HG03565 (cell line): ENCODE data around the gene C3orf22.

Experiments
- ATAC-seq: cut with Tn5 transposase; IDR thresholded peaks from one replicate; pipeline ENCODE4 v1.9.1; 2021; ENCODE audit warnings: mild to moderate bottlenecking, moderate library complexity; ENCODE audit not compliant: unreplicated experiment

The C3orf22 gene

GRCh38 chr3:126557415-126557745 lies 1.4 kb downstream of the C3orf22 start:
- no peak for ATAC-seq

- no peak for ATAC-seq
Observed at GRCh38 chr3:126556637-126557414, 1.9 kb downstream of the C3orf22 start.

- no peak for ATAC-seq
Observed at GRCh38 chr3:126555795-126556636, 2.7 kb downstream of the C3orf22 start.

- no peak for ATAC-seq
Observed at GRCh38 chr3:126554560-126555525, 3.9 kb downstream of the C3orf22 start.

GRCh38 chr3:126553284-126554084 lies 5.2 kb downstream of the C3orf22 start:
- no peak for ATAC-seq

- ATAC-seq = no peak
Observed at GRCh38 chr3:126552688-126553283, 5.9 kb downstream of the C3orf22 start.

- no peak for ATAC-seq
Observed at GRCh38 chr3:126551839-126552687, 6.7 kb downstream of the C3orf22 start.

GRCh38 chr3:126551121-126551838 lies 7.5 kb downstream of the C3orf22 start:
- ATAC-seq = no peak

GRCh38 chr3:126550488-126551051 lies 8.2 kb downstream of the C3orf22 start:
- no peak for ATAC-seq

GRCh38 chr3:126549861-126550487 lies 8.8 kb downstream of the C3orf22 start:
- ATAC-seq = no peak

- ATAC-seq = no peak
Observed at GRCh38 chr3:126548556-126549466, 9.9 kb downstream of the C3orf22 start.

- ATAC-seq = no peak
Observed at GRCh38 chr3:126547721-126548120, 11.0 kb downstream of the C3orf22 start.

- ATAC-seq = no peak
Observed at GRCh38 chr3:126546549-126547239, 12.0 kb downstream of the C3orf22 start.

- ATAC-seq = no peak
Observed at GRCh38 chr3:126546013-126546412, 12.7 kb downstream of the C3orf22 start.

GRCh38 chr3:126545544-126545943 lies 13.2 kb downstream of the C3orf22 start:
- ATAC-seq = no peak
